Effector CD4-positive, alpha-beta T cell (primary cell): ENCODE results near the gene HHAT.
A peak's percentile ranks its signal among the peaks of the same experiment; 100 is the strongest.

Experiments
- DNase-seq: peaks from one replicate; pipeline ENCODE4 v3.0.0-alpha.2; 2020

Gene HHAT

DNA sequence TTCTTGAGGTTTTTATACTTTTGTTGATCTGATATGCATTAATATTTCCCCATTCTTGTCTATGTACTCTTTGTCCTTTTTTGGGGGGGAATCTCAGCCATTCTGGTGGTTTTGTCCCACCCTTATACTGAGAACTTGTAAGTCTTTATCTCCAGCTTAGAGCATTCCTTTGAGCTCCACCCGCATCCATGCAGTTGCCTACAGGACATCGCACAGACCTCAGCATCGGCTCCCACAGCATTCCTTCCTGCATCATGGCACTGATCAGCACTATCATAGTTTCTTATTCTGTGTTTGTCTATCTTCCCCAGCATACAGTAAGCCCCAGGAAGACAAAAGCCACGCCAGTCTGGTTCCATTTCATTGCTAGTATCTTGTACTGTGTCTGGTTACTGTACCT, 33.0 kb downstream of the HHAT start:
- no peak for DNase-seq

DNA sequence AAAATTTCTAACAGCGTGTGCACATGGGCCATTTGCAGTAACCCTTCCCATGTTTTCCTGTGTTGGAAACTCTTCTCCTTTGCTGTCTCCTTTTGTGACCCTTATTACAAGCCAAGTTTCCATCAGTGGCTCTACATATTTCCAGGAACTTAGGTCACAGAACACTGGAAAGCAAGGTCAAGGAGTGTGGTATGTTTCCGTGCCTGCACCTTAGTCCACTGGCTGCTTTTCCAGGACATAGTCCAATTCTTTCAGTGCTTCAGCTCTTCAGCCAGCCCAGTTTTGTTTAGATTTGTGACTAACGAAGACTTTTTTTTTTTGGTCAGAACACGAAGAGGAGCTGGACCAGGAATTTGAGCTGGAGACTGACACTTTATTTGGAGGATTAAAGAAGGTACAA, 33.8 kb downstream of the HHAT start:
- no peak for DNase-seq

DNA sequence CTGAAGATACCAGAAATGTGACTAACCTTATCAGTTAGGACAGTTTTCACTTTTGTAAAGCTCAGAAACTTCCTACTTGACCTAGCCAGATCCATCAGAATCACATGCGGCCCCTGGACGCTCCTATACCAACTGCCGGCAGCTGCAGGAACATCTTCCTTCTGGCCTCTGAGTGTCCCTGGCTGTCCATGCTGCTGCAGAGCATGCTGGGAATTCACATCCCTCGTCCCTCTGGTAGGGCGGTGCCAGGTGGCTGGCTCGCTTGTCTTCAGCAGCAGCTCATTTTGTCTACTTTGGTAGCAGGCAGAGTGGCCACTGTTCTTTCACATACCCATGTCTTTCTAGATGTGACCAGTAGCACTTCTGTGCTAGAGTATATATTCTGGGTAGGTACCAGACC, 34.4 kb downstream of the HHAT start:
- DNase-seq = no peak

DNA sequence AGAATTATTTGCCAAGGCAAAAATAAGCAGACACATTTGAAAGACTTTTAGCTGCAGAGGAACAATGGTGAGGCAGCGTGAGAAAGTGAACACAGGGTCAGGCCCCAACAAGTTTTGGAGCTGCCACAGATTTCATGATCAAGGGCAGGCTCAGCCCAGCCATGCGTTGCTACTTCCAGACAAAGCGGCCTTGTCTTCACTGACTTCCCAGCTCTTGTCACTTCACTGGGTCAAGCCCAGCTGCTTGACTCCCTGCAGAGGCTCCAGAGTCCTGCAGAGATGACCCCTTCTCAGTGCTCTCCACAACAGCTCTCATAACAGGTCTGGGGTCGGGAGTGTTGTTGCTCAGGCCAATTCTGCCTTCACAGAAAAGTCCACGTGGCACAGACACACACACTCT, 35.8 kb downstream of the HHAT start:
- DNase-seq = no peak

DNA sequence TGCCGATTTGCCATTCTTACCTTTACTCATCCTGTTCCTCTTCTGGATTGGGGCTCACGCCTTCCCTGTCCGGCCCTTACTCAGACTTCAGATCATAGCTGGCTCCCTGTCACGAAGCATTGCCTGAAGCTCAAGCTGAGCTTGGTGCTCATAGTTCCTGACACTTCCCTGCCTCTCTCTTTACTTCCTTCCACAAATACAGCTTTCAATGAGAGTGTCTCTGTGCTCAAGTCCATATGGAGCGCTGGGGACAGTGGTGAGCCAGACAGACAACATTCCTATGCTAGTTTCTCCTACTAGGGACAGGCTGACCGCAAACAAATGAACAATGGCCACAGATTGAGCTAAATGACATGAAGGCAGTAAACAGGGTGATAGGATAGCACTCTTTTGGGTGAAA, 38.1 kb downstream of the HHAT start:
- DNase-seq = no peak

DNA sequence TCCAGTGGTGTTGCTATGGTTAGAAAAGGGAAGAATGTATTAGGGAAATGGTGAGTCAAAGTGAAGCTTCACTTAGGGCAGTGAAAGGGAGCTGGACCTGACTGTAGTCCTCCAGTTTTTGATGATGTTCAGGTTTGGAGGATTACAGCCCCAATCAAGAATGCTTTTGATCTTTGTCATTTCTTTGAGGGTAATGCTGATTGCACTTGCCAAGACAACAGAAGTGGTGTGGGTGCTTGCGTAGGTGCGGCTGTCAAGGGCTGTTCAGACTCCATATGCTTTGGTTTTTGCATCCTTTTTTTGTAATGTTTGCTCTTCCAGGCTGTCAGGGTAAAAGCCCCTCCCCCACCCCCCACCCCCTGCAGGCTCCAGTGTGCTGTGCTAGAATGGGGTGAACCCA, 38.9 kb downstream of the HHAT start:
- DNase-seq = no peak

DNA sequence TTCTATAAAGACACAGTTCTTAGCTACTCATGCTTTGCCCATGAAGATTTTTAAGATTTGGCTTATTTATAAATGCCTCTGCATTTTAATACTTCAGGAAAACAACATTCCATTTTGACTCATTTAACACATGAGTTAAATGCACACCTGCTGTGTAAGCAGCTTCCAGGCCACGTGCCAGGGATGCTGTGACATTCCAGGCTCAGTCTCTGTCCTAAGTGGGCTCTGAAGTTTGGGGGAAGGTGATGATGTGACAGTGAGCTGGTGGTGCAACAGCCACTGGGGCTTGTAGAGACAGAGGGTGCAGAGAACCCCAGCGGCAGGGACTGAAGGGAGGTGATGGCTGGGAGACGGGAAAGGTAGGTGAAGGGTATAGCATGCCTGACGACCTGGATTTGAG, 40.7 kb downstream of the HHAT start:
- no peak for DNase-seq

DNA sequence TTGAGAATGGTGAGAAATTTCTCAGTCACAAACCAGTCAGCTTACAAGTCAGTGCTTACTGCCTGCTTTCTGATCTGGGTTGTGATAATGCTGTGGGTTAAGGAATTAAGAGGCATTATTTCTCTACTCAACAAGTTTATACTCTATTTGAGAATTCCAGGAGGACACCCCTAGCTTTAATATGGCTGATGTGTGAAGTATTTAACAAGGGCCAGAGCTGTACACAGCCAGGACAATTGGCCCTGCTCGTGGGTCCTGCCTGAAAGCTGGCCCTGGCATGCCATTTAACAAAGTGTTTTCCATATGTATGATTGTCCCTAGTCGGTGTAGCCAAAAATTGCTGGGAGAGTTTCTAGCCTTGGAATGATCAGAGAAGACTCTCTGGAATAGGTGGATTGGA, 43.2 kb downstream of the HHAT start:
- no peak for DNase-seq

DNA sequence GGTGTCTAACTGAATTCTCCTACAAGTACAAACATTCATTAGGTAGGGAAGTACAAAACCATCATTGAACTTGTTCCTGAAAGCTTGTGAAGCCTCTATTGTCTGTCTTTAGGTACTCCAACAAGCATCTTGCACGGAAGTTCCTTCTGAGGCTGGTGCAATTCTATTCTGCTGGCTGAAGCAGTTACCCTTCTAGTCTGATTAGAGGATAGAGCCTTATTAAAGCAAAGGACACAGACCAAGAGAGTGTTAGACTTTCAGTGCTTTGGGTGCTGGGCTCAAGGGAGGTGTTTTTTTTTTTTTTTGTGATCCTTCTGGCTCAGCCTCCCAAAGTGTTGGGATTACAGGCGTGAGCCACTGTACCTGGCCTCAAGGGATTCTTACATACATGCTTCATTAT, 43.8 kb downstream of the HHAT start:
- no peak for DNase-seq

DNA sequence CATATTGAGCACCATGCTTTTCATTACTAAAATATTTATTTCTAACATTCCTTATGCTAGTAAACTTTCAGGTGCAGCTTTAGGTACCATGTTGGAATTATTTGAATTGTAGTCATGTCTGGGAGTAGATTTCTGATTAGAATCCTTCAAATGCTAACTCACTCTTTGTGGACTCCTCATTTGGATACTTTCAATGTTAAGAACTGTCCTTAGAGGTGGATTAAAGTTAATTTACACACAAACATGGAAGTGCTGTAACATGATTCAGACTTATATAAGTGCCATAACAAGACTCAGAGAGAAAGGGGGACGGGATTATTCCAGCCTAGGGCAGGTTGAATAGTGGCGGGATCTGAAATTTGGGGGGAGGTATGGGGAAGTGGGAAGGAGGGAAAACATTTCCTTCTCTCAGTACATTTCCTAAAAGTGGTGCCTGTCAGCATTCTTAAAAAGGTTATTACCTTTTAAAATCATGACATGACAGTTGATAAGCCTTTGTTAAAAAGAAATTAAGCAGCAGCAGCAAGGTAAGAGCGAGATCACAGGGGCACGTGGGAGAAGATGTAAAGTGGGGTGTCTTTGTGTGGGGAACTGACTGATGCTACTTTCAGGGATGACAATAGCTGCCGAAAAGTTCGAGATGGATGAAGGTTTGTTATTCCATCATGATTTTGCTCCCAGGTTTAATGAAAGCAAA, 44.4 kb downstream of the HHAT start:
- DNase-seq = no peak

DNA sequence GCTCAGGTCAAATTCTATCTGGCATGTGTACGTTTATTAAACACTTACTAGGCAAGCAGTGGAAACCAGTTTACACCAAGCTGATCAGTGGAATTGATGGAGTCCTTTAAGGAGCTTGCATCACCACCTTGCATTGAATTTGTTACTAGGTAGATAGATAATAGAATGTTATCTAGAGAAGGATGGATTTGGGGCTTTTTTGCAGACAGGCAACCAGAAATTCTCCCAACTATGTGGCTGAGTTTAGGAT, 44.9 kb downstream of the HHAT start:
- no peak for DNase-seq

DNA sequence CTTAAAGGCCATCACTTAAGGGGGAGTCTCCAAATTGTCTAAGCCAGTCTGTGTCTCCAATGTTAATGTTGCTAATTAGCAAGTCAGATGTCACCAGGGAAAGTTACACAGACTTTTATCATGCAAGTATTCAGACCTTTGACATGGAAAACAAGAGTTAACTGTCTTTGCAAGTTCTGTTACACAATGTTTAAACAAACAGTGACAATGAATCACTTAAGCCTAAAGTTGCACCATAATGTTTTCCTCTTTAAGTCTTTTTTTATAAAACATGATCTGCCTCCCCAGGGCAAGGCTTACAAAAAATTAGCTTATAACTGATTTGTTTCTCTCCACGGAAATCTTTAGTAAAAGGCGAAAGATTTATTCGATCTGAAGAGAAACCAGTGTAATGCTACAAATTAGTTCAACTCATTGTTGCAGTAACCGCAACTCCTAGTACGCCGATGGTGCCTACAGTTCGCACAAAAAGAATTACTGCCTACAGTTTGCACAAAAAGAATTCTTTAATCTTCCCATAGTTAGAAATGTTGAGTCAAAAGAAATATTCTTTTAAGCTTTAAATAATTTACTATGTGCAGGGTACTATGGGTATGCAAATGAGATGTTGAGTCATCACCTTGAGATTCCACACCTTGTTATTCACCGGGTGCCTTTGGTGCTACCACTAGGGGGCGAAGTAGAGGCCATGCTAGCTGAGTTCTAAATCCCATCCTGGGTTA, 45.3 kb downstream of the HHAT start:
- peak; percentile 26 for DNase-seq

DNA sequence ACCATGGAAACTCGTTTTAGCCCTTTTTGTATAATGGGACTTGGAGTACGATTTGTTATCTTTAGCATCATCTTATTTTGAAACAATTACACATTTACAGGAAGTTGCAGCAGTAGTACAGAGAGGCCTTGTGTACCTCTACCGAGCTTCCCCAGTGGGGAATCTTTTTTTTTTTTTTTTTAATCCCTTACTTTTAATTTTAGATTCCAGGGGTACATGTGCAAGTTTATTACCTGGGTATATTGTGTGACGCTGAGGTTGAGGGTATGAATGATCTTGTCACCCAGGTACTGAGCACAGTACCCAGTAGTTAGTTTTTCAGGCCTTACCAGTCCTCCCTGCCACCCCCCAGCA, 45.9 kb downstream of the HHAT start:
- no peak for DNase-seq

DNA sequence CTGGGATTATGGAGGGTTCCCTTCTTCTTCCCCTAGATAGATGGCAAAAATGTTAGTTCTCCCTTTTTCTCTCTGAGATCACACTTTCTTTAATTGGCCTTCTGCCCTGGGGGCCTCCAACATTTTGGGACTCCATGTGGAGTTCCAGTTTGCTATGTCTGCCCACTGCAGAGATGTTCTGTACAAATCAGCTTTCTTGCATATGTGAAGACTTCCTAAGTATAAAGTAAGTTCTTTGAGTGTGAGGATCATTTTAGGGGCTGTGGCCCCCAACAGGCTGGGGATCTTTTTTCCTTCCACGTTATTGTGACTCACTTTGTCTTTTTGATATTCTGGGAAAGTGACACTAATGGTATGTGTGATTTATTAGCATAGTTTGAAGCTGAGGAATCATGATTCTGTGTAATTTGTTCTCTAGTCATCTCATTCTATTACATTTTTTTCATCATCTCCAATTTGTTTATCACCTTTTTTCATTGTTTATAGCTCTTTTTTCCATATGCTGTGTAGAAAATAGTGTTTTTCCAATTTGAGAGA, 48.2 kb downstream of the HHAT start:
- no peak for DNase-seq

DNA sequence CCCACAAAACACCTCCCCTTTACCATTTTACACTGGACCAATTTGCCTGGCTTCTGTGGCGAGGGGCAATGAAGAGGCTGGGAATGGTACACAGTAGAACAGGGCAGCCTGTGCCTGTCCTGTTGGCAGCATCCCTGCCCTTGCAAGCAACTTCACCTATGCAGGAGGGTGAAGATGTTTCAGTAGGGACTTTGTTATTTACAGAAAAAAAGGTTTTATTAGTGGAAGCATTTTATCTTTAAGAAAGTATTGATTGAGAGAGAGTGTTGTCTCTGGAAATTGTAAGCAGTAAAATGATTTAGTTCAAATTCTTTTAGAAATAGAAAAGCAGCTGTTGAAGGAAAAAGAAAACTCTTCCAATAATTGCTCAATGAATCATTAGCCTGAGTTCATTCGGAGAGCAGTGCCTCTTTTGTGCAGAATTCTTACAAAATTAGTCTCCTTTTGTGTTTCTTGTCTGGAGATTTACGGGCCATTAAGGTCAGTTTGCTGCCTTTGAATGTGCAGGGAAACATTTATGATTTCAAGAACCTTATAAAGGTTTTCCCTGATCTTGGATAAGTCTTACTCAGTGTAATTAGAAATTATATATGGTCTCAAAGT, 49.1 kb downstream of the HHAT start:
- DNase-seq = no peak

DNA sequence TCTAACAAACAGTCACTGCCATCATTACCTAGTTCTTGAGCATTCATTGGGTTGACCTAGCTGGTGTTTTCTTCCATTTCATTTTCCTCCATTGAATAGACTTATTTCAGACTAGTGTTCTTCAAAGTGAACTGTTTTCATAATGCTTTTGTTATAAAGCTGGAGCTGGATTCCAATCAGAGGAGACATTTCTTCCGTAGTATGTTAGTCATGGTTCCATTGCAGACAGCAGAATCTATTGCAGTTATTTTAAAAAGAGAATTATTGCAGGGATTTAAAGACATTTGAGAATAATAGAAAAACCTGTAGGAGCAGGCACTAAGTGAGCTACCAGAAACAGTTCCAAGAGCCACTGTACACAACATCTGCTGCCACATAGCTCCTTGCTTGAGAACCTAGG, 50.0 kb downstream of the HHAT start:
- no peak for DNase-seq

DNA sequence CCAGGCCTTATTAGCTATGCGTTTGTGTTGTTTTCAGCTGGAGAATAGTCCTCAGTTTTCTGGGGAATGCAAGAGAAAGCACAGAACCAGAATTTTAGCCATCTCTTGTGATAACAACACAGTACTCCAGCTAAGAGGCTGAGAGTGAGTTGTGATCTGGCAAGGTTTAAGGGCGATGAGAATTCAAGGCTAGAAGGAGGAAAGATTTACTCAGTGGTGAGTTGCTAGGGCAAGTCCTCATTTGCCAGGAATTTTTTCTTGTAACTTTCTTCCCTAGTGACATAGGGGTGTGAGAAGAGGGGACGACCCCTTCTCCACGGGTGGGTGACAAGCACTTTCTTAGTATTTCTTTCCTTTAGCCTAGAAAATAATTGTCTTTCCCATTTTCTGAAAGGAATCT, 53.2 kb downstream of the HHAT start:
- no peak for DNase-seq

DNA sequence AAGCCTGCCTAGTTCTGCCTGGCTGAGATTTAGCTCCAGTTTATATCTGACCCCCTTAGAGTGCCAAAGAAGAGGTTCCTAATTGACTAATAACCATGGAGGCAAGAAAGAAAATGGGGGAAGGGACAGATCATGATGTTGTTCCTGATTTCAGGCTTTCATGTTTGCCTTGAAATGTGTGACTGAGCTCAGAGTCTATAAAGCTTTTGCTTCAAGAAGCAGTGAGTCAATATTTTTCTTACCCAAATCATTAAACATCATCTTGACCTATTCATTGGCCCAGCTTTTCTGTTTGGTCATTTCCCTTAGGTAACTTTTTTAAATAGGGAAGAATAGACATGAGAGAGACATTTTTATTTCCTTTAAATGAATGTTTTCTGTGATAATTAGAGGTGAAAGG, 55.9 kb downstream of the HHAT start:
- no peak for DNase-seq

DNA sequence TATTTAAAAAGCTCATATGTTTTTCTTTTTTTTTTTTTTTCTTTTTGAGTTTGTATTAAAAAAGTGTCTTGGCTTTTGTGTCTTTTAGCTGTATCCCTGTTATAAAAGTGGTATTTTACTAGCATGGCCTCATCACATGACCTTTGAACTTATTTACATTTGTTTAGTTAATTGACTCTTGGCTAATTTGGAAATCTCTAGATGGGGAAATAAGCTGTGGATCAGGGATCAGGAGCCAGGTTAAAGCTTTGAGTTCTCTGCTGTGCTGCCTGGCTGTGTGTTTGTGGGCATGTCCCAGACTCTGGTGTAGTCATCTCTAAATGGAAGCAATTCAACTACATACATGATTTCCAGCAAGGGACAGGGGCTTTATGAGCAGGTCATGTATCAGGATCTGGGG, 56.5 kb downstream of the HHAT start:
- DNase-seq = no peak

DNA sequence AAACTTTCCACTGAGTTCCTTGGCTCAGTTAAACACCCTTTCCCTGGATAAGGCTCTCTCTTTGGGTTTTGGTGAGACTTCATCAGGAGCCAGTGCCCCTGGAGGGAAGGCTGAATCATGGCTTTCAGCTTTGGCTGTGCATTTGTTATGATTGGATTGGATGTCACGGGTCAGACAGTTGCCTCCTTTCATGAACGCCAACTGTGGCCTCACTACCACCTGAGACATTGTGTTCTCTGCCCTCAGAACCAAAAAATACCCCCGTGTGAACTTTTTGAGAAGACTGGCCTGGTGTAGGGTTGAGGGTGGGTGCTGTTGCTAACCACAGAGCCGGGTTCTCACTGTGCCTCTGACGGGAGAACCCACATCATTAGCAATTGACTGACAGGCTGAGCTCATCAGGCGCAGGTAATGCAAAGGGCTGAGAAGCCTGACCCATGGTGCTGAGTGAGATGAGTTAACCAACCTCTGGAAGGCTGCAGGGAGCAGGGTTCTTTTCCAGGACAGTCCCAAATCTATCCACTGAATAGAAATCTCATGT, 65.6 kb downstream of the HHAT start:
- no peak for DNase-seq

DNA sequence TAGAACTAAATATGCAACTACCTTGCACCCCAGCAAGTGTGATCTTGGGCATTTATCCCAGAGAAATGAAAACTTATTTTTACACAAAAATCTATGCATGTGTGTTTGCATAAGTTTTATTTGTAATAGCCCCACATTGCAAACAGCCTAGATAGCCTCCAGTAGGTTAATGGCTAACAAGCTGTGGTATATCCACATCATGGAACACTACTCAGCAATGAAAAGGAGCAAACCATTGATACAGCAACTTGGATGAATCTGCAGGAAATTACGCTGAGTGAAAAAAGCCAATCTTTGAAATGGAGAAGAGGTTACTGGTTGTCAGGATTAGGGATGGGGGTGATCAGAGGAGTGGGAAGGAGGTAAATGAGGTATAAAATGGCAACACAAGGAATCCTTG, 67.8 kb downstream of the HHAT start:
- DNase-seq = no peak

DNA sequence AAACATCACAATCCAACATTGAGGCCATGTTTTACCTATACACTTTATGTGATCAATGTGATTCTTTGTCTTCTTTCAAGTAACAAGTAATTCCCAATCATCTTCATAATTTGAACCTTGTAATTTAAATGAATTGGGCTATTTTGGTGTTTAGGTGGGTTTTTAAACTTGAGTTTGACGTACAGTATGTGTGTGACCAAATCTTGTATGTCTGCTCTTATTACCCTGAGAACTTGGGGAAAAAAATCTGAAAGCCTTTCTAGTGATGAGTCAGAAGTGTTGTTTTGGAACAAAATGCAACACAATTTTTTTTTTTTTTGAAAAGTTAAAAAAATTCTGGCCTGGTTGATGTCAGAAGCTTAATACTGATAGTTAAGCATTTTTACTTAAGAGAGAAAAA, 68.5 kb downstream of the HHAT start:
- DNase-seq = no peak

DNA sequence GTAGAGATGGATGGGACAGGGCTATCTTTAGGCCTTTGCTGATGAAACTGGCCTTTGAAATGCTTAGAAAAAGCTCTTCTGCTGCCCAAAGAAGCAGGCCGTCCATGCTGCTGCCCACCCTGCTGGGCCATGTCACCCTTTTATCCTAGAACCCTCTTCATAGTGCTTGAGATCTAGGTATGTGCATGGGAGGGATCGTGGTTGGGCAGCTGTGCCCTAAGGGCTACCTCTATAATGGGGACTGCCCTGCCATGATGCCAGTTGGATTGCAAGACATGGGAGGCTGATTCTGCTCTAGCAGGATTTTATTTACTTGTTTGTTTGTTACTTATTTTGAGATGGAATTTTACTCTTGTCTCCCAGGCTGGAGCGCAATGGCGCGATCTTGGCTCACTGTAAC, 69.0 kb downstream of the HHAT start:
- DNase-seq = no peak

DNA sequence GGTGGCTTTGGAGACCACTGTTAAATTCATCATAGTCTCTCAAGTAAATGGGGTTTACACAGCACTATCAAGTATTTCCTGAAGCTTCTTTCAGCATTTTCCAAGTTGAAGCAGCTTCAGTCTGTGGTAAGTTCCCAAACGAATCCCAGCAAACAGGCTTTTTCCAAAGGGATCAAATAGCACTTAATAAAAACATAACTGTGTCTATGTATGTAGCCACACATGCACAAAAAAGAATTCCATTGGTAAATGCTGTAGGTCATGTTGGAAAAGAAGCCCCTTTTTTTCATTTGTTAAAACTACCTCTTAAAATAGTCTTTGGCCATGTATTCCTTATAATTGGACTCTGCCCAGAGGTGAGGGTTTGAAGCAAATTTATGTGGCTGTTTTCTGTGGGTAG, 69.8 kb downstream of the HHAT start:
- no peak for DNase-seq
